Sigmoid colon (tissue), 4 donors: ENCODE results near the gene INTS11.

ENCODE experiments used
- CTCF ChIP-seq, 4 experiments: fragments of 450-650 bp in 3 of 4; fragments of 200-600 bp in 1 of 4; IDR thresholded peaks; one replicate each; pipeline ENCODE4 v1.5.1; 2016 to 2019; ENCODE audit warnings: antibody characterized with exemption in 4 of 4, mild to moderate bottlenecking in 3 of 4, moderate library complexity in 2 of 4
- EP300 ChIP-seq, 4 donors: sonication (generic); formaldehyde crosslinking; IDR thresholded peaks; one replicate each; pipeline ENCODE4 v1.6.1; 2017; ENCODE audit warnings: antibody characterized with exemption in 4 of 4
- POLR2A ChIP-seq, 2 donors: fragments of 450-650 bp; IDR thresholded peaks; one replicate each; pipeline ENCODE4 v1.6.1; 2016; ENCODE audit warnings: antibody characterized with exemption in 2 of 2, mild to moderate bottlenecking in 2 of 2, moderate library complexity in 2 of 2

- no peak for TF ChIP-seq CTCF (IDR thresholded peaks at IDR 0.05)
- TF ChIP-seq POLR2A (IDR thresholded peaks at IDR 0.05) = no peak
- no peak for TF ChIP-seq EP300 (IDR thresholded peaks at IDR 0.05)
Observed at GRCh38 chr1:1330366-1331067, 6.1 kb upstream of the INTS11 start.
